Panc1 (cell line): Measurements from ENCODE around the gene MYRIP. TPM values are rescaled to one million over a fixed set of nuclear protein-coding genes. Genes with fewer than 3 reads are reported as not detected.

ENCODE experiments used
- ATAC-seq: fragments of 200-7000 bp; cut with Tn5 transposase; 2 replicates; pipeline ENCODE4 v1.9.1; 2020; ENCODE audit warnings: mild to moderate bottlenecking, moderate library complexity
- BruUV-seq: library from RNA; stranded (reverse); fragments of 400-500 nt; replicated peaks from 2 replicates; lab custom pipeline; 2021; lab: Mats Ljungman, UMichigan
- CTCF ChIA-PET: fragments of 300-600 bp; sonication (Branson Sonifier 250); formaldehyde crosslinking; loops from one replicate; lab custom pipeline; 2022; ENCODE audit warnings: antibody characterized with exemption; lab: Charles Lee
- POLR2A ChIA-PET: fragments of 300-600 bp; sonication (Branson Sonifier 250); formaldehyde crosslinking; loops from one replicate; lab custom pipeline; 2022; ENCODE audit warnings: antibody characterized with exemption; lab: Charles Lee
- DNase-seq: peaks from one replicate; pipeline ENCODE4 v3.0.0-alpha.2; 2010; ENCODE audit warnings: low read depth, low spot score
- H3K27ac ChIP-seq: 2 replicates; pipeline ENCODE4 v1.5.1; 2011; ENCODE audit warnings: mild to moderate bottlenecking, low read length, inconsistent platforms
- H3K27me3 ChIP-seq: fragments of 200-500 bp; sonication (Bioruptor generic); 2 replicates; pipeline ENCODE4 v1.6.0; 2014; ENCODE audit warnings: low read length, inconsistent platforms; ENCODE audit not compliant: control insufficient read depth, insufficient read depth
- H3K36me3 ChIP-seq: fragments of 200-500 bp; sonication (Bioruptor generic); 2 replicates; pipeline ENCODE4 v1.5.1; 2014; ENCODE audit warnings: inconsistent platforms, mild to moderate bottlenecking, low read length, moderate library complexity; ENCODE audit not compliant: control insufficient read depth, insufficient read depth
- H3K4me1 ChIP-seq: 2 replicates; pipeline ENCODE4 v1.5.1; 2011; ENCODE audit warnings: inconsistent platforms, mild to moderate bottlenecking, low read length, moderate library complexity; ENCODE audit not compliant: control insufficient read depth, insufficient read depth
- H3K4me3 ChIP-seq, 2 experiments: 2 replicates each; pipeline ENCODE4 v1.5.1; 2011 to 2012; ENCODE audit warnings: low read depth in 2 of 2, low read length in 2 of 2, mild to moderate bottlenecking in 2 of 2, inconsistent platforms in 1 of 2, moderate library complexity in 1 of 2
- H3K9me3 ChIP-seq: fragments of 200-500 bp; sonication (Bioruptor generic); 2 replicates; pipeline ENCODE4 v1.5.1; 2014; ENCODE audit warnings: low read depth, mild to moderate bottlenecking, inconsistent platforms, low read length, moderate library complexity; ENCODE audit not compliant: control insufficient read depth, insufficient read depth
- CTCF ChIP-seq: fragments of 450-650 bp; IDR thresholded peaks from 2 replicates; pipeline ENCODE4 v1.5.1; 2017; ENCODE audit warnings: mild to moderate bottlenecking
- POLR2AphosphoS5 ChIP-seq: IDR thresholded peaks from 2 replicates; pipeline ENCODE4 v1.6.1; 2012; ENCODE audit warnings: mild to moderate bottlenecking, low read depth, low read length, moderate library complexity
- REST ChIP-seq, 2 experiments: IDR thresholded peaks; 2 replicates each; pipeline ENCODE4 v1.6.1; 2011 to 2012; ENCODE audit warnings: low read depth in 2 of 2, control low read depth in 1 of 2, low read length in 1 of 2, mild to moderate bottlenecking in 1 of 2, moderate library complexity in 1 of 2; ENCODE audit not compliant: insufficient read depth in 1 of 2
- SIN3A ChIP-seq: IDR thresholded peaks from 2 replicates; pipeline ENCODE4 v1.6.1; 2012; ENCODE audit warnings: low read depth, mild to moderate bottlenecking, low read length, moderate library complexity, borderline replicate concordance; ENCODE audit not compliant: insufficient read depth
- TCF7L2 ChIP-seq: IDR thresholded peaks from 2 replicates; pipeline ENCODE4 v1.6.1; 2011; ENCODE audit warnings: mild to moderate bottlenecking, low read depth, low read length, inconsistent platforms
- in situ Hi-C: cut with HindIII; loops from 2 replicates; pipeline ENCODE4 v1.10.0; 2016; ENCODE audit warnings: low sequenced_read_pairs, low pct_unique_long_range_greater_than_20kb
- intact Hi-C: fragments of 100-400 bp; cut with micrococcal nuclease; formaldehyde crosslinking; loops from one replicate; pipeline ENCODE4 v1.10.0; 2022; ENCODE audit not compliant: unreplicated experiment
- total RNA-seq: library from RNA; stranded (reverse); gene quantifications from one replicate; pipeline ENCODE4 v1.2.1, GENCODE V29; 2021; ENCODE audit not compliant: unreplicated experiment

MYRIP gene
- total RNA-seq, 1 experiment from 2014 or later: 0.59 TPM

GRCh38 chr3:40035177-40035576 lies 225.8 kb downstream of the MYRIP start:
- DNase-seq: no peak
- Histone ChIP-seq H3K9me3 (no peaks in the 10 kb centered on the region), H3K4me3 (no peak overlapping the region), H3K4me1 (no peaks in the 10 kb centered on the region), H3K36me3 (no peaks in the 10 kb centered on the region), H3K27me3 (no peaks in the 10 kb centered on the region), H3K27ac (no peak overlapping the region)
- no peak for ATAC-seq
- BruUV-seq: no TSS peak
- POLR2A ChIA-PET: no interaction called here
- CTCF ChIA-PET: no interaction called here
- in situ Hi-C loops (no loop called here), intact Hi-C loops (no loop called here)
- TF ChIP-seq REST (IDR thresholded peaks at IDR 0.05; ENCODE audit: insufficient read depth in 1 of 2, low read depth in 2 of 2, low read length in 1 of 2) (no peak), SIN3A (no peak), CTCF (no peak), TCF7L2 (no peak), POLR2AphosphoS5 (no peak)

GRCh38 chr3:40037582-40037981 lies 228.2 kb downstream of the MYRIP start:
- Histone ChIP-seq H3K36me3 (no peaks in the 10 kb centered on the region), H3K9me3 (no peaks in the 10 kb centered on the region), H3K27ac (no peak overlapping the region), H3K27me3 (no peaks in the 10 kb centered on the region), H3K4me3 (no peak overlapping the region), H3K4me1 (no peaks in the 10 kb centered on the region)
- no TSS peak for BruUV-seq
- DNase-seq (no peak), ATAC-seq (no peak)
- in situ Hi-C loops (no loop called here), intact Hi-C loops (no loop called here)
- TF ChIP-seq SIN3A: no peak
- no peak for TF ChIP-seq REST (IDR thresholded peaks at IDR 0.05; ENCODE audit: insufficient read depth in 1 of 2, low read depth in 2 of 2, low read length in 1 of 2)
- no peak for TF ChIP-seq CTCF
- no peak for TF ChIP-seq POLR2AphosphoS5
- no peak for TF ChIP-seq TCF7L2
- CTCF ChIA-PET: no interaction called here
- POLR2A ChIA-PET: no interaction called here
